KMS-11 (cell line): ENCODE results near the gene HOXD10.

ENCODE experiments used
- H2AFZ ChIP-seq: fragments of 200-600 bp; sonication (generic); 2 replicates; pipeline ENCODE4 v1.6.1; 2016; ENCODE audit warnings: antibody characterized with exemption, mixed run types, low read depth
- H3K27ac ChIP-seq: fragments of 200-600 bp; sonication (generic); 2 replicates; pipeline ENCODE4 v1.6.1; 2016; ENCODE audit warnings: mild to moderate bottlenecking, mixed run types
- H3K27me3 ChIP-seq: fragments of 200-600 bp; sonication (generic); 2 replicates; pipeline ENCODE4 v1.6.1; 2017; ENCODE audit warnings: mild to moderate bottlenecking, low read depth, mixed run types, moderate library complexity; ENCODE audit not compliant: insufficient read depth
- H3K36me3 ChIP-seq: fragments of 200-600 bp; sonication (generic); 2 replicates; pipeline ENCODE4 v1.6.1; 2017; ENCODE audit warnings: mild to moderate bottlenecking, mixed run types; ENCODE audit not compliant: insufficient read depth
- H3K4me1 ChIP-seq: fragments of 200-600 bp; sonication (generic); 2 replicates; pipeline ENCODE4 v1.6.1; 2016; ENCODE audit warnings: mild to moderate bottlenecking, low read depth, mixed run types; ENCODE audit not compliant: poor library complexity, severe bottlenecking
- H3K4me2 ChIP-seq: fragments of 200-600 bp; sonication (generic); 2 replicates; pipeline ENCODE4 v1.7.0; 2016; ENCODE audit warnings: mild to moderate bottlenecking, mixed run types
- H3K4me3 ChIP-seq: fragments of 200-600 bp; sonication (generic); IDR thresholded peaks from 2 replicates; pipeline ENCODE4 v1.6.1; 2017; ENCODE audit warnings: low read depth, low read length, mixed read lengths; ENCODE audit not compliant: insufficient read depth
- H3K79me2 ChIP-seq: fragments of 200-600 bp; sonication (generic); 2 replicates; pipeline ENCODE4 v1.6.1; 2016; ENCODE audit warnings: low read depth, mixed run types; ENCODE audit not compliant: insufficient read depth
- H3K9ac ChIP-seq: fragments of 200-600 bp; sonication (generic); 2 replicates; pipeline ENCODE4 v1.6.1; 2016; ENCODE audit warnings: mild to moderate bottlenecking, mixed run types
- H4K20me1 ChIP-seq: fragments of 200-600 bp; sonication (generic); 2 replicates; pipeline ENCODE4 v1.6.1; 2016; ENCODE audit warnings: mild to moderate bottlenecking, mixed run types; ENCODE audit not compliant: insufficient read depth
- CTCF ChIP-seq: fragments of 200-600 bp; sonication (generic); conservative IDR thresholded peaks from 2 replicates; pipeline ENCODE4 v1.6.1; 2017; ENCODE audit warnings: low read depth, mild to moderate bottlenecking, antibody characterized with exemption, low read length, moderate library complexity, mixed read lengths

HOXD10 gene

GRCh38 chr2:176146645-176147044 lies 30.1 kb downstream of the HOXD10 start:
- Histone ChIP-seq H3K9ac (no peak overlapping the region), H3K79me2 (no peaks in the 10 kb centered on the region), H3K4me3 (no peak overlapping the region), H3K27ac (no peak overlapping the region), H3K4me2 (no peak overlapping the region), H2AFZ (no peak overlapping the region), H3K4me1 (no peaks in the 10 kb centered on the region), H3K27me3 (no peaks in the 10 kb centered on the region), H3K36me3 (no peaks in the 10 kb centered on the region), H4K20me1 (no peaks in the 10 kb centered on the region)
- TF ChIP-seq CTCF: no peak

GRCh38 chr2:176147210-176147799 lies 30.7 kb downstream of the HOXD10 start:
- no peaks in the 10 kb centered on the region for H3K79me2 ChIP-seq
- H3K4me1 ChIP-seq: no peaks in the 10 kb centered on the region
- H4K20me1 ChIP-seq: no peaks in the 10 kb centered on the region
- TF ChIP-seq CTCF: no peak
- H3K27ac ChIP-seq: no peak overlapping the region
- no peaks in the 10 kb centered on the region for H3K36me3 ChIP-seq
- no peak overlapping the region for H2AFZ ChIP-seq
- H3K9ac ChIP-seq: no peak overlapping the region
- H3K27me3 ChIP-seq: no peaks in the 10 kb centered on the region
- H3K4me3 ChIP-seq: no peak overlapping the region
- H3K4me2 ChIP-seq: no peak overlapping the region

DNA sequence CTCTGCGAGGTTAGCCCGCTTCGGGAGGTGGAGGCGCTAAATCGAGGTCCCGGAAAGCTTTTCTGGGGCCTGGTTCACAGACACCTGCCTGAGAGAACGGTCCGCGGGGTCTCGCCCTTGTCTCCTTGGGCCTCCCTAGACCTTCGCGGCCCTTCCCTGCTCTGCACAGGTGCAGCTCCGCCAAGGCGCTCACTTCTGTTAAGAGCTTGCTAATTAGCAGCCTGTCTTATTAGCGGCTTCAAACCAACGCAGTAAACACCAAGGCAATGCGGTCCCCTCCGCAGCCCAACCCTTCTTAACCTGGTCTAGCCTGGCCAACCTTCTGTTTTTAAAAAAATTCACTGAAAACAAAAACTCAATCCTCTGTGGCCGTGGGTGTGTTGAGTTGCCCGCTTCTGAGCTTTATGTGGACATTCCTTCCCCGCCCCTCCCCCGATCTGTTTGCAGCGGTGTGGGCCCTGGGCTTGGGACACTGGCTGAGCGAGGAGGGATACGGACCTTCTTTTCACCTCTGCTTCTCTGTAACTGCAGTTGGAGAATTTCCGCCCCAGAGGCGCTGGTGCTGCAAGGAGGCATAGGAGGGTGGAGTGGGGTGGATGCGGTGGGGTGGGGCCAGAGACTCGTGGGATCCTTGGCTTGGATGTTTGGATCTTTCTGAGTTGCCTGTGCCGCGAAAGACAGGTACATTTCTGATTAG lies 31.4 kb downstream of the HOXD10 start:
- H3K36me3 ChIP-seq: no peaks in the 10 kb centered on the region
- H3K4me1 ChIP-seq: no peaks in the 10 kb centered on the region
- H3K27ac ChIP-seq: no peak overlapping the region
- TF ChIP-seq CTCF: no peak
- no peak overlapping the region for H3K4me3 ChIP-seq
- no peak overlapping the region for H3K4me2 ChIP-seq
- no peak overlapping the region for H3K9ac ChIP-seq
- H2AFZ ChIP-seq: no peak overlapping the region
- H3K27me3 ChIP-seq: no peaks in the 10 kb centered on the region
- no peaks in the 10 kb centered on the region for H4K20me1 ChIP-seq
- H3K79me2 ChIP-seq: no peaks in the 10 kb centered on the region

DNA sequence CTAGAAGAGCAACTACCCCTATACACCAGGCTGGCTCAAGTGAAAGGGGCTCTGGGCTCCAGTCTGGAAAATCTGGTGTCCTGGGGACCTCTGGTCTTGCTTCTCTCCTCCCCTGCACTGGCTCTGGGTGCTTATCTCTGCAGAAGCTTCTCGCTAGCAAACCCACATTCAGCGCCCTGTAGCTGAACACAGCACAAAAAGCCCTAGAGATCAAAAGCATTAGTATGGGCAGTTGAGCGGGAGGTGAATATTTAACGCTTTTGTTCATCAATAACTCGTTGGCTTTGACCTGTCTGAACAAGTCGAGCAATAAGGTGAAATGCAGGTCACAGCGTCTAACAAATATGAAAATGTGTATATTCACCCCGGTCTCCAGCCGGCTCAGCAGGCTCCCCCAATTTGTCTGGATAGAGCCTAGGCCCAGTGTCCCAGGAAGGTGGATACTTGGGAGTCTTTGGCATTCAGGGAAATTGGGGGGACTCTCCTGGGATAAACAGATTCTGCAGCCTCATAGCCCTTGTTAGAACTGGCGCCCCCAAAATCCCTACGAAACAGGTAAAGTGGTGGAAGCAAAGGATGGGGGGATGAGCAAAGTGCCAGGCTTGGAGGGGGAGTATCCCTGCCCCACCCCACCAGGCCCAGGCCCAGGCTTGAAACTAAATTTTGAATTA lies 32.3 kb downstream of the HOXD10 start:
- Histone ChIP-seq H2AFZ (no peak overlapping the region), H3K36me3 (no peaks in the 10 kb centered on the region), H3K4me2 (no peak overlapping the region), H3K9ac (no peak overlapping the region), H3K27ac (no peak overlapping the region), H3K4me1 (no peaks in the 10 kb centered on the region), H4K20me1 (no peaks in the 10 kb centered on the region), H3K27me3 (no peaks in the 10 kb centered on the region), H3K4me3 (no peak overlapping the region), H3K79me2 (no peaks in the 10 kb centered on the region)
- no peak for TF ChIP-seq CTCF
